Psoas muscle (tissue), 8 donors: ENCODE data around the gene APIP. TPM values are rescaled to one million over a fixed set of nuclear protein-coding genes. Genes with fewer than 3 reads are reported as not detected.
"Not testable (repeated sequence)": the region's sequence is repeated elsewhere in the genome, so short reads cannot be mapped to it uniquely, and the experiment has no call there.

ENCODE experiments used
- ATAC-seq, 4 donors: fragments of 200-7000 bp; cut with Tn5 transposase; one replicate each; pipeline ENCODE4 v1.9.1; 2020; ENCODE audit warnings: moderate library complexity in 3 of 4, mild to moderate bottlenecking in 2 of 4
- DNase-seq, 2 donors: peaks; one replicate each; pipeline ENCODE4 v3.0.0-alpha.2; 2020
- H3K27ac ChIP-seq: fragments of 200-600 bp; one replicate; pipeline ENCODE4 v1.8.0; 2022
- H3K27me3 ChIP-seq, 3 donors: fragments of 200-600 bp in 1 of 3; one replicate each; pipeline versions ENCODE4 v1.6.1 to v1.8.0; 2013 to 2022; ENCODE audit warnings: low read length in 2 of 3, mild to moderate bottlenecking in 2 of 3, moderate library complexity in 1 of 3; ENCODE audit not compliant: insufficient read depth in 3 of 3
- H3K36me3 ChIP-seq, 2 donors: fragments of 200-600 bp in 1 of 2; one replicate each; pipeline versions ENCODE4 v1.6.1 to v1.8.0; 2013 to 2022; ENCODE audit warnings: low read depth in 1 of 2, mild to moderate bottlenecking in 1 of 2, moderate library complexity in 1 of 2; ENCODE audit not compliant: insufficient read depth in 1 of 2
- H3K4me1 ChIP-seq: fragments of 200-600 bp; one replicate; pipeline ENCODE4 v1.8.0; 2022
- H3K4me3 ChIP-seq: fragments of 200-600 bp; one replicate; pipeline ENCODE4 v1.8.0; 2022; ENCODE audit warnings: mild to moderate bottlenecking
- H3K9me3 ChIP-seq: fragments of 200-600 bp; one replicate; pipeline ENCODE4 v1.8.0; 2022
- CTCF ChIP-seq: fragments of 200-600 bp; IDR thresholded peaks from one replicate; pipeline ENCODE4 v1.8.0; 2022; ENCODE audit warnings: antibody characterized with exemption
- WGBS, 3 donors: extraction: QIAGEN DNeasy Blood & Tissue Kit; methylation state at CpG; one replicate each; pipeline versions ENCODE4 v1.1.6 to v1.1.7; 2013; 5-methylcytosine and 5-hydroxymethylcytosine counted together
- intact Hi-C, 2 donors: fragments of 100-400 bp; cut with DNase I; formaldehyde crosslinking; loops; one replicate each; pipeline versions ENCODE4 v1.11.0 to v1.14.2; 2022
- polyA plus RNA-seq, 3 donors: library from polyadenylated mRNA; stranded (reverse); fragments of 200-250 nt; gene quantifications; one replicate each; pipeline ENCODE4 v1.2.3, GENCODE V29; 2013
- total RNA-seq, 4 donors: library from RNA; stranded (reverse); fragmentation: NEBNext Ultra II Directional in 2 of 4; extraction: Animal tissue kit (Norgen Biotek cat#: 25700) in 2 of 4; gene quantifications; one replicate each; pipeline versions ENCODE4 v1.2.1 to v1.2.4, GENCODE V29; 2021 to 2023
- donor health status: healthy with polysubstance abuse.
- donor health status: DM: no; HTN: no; CAD: no; lungs with moderate emphysema.
- donor health status: Bipolar disorder and iron deficiency.
- donor health status: healthy.
- donor health status: DM: yes; HTN: yes; CAD: no.
- donor health status: DM: no; HTN: no; CAD: no.
- donor health status: DM: no; HTN: no; CAD: no.
- donor health status: DM: yes; HTN: yes; CAD: no.

Gene APIP
- total and polyA plus RNA-seq, 7 donors: 24.1 to 47.2 (median 40.9) TPM

- WGBS, 3 donors: 78 to 86% (median 83%) methylated on average over 3 of the region's 3 CpGs
- H3K27ac ChIP-seq: no peak overlapping the region
- H3K27me3 ChIP-seq: no peaks in the 10 kb centered on the region
- peaks cover 8% of the 10 kb centered on the region for H3K9me3 ChIP-seq
- no peak for TF ChIP-seq CTCF
- ATAC-seq (no peak), DNase-seq (no peak)
- peaks cover 52% of the 10 kb centered on the region for H3K4me1 ChIP-seq
- intact Hi-C loops: loop anchor here in 1 of 2 donors (10.0 kb wide), 1 partner anchor 250 kb away; no protein-coding TSS in a partner anchor
- no peaks in the 10 kb centered on the region for H3K36me3 ChIP-seq
- H3K4me3 ChIP-seq: no peak overlapping the region
These were observed 11.7 kb downstream of the APIP start for GRCh38 chr11:34904421-34904955.

DNA sequence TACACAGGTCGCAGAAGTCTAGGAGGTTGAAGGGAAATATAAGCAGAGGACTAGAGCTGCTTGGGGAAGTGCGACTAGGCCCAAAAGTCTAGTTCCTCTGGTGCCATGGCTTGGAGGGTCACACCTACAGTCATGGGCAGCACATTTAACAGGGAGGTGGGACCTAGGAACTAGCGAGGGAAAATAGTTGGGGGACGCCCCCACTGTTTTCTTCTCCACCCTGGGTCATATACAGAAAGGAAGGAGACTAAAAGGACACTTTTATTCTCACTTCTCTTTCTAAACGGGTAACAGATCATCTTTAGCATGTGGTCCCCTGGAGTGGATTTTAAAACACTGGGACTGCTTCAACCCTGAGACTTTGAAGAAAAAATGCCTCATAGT lies 16.6 kb downstream of the APIP start:
- Histone ChIP-seq H3K4me1 (peaks cover 9% of the 10 kb centered on the region), H3K36me3 (no peaks in the 10 kb centered on the region), H3K27me3 (no peaks in the 10 kb centered on the region), H3K27ac (no peak overlapping the region), H3K4me3 (no peak overlapping the region), H3K9me3 (peaks cover 14% of the 10 kb centered on the region)
- no peak for ATAC-seq
- intact Hi-C loops: loop anchor here in 1 of 2 donors (10.0 kb wide), 1 partner anchor 245 kb away; no protein-coding TSS in a partner anchor
- WGBS, 3 donors: 96 to 99% (median 98%) methylated on average over 5 of the region's 5 CpGs
- no peak for DNase-seq
- no peak for TF ChIP-seq CTCF

DNA sequence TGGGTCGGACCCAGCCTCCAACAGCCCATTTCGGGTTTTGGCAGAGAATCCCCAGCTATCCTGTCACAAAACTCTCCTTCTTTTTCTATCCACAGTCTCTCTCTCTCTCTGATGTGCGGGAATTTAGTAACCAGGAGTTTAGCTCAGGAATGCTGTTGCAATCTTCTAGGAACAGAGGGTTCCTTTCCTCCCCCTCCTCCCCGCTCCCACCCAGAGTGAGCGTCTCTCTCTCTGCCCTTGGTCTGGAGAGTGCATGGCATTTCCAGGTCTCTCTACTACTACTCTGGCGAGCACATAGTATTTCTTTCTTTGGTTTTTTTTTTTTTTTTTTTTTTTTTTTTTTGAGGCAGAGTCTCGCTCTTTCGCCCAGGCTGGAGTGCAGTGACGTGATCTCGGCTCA lies 17.7 kb downstream of the APIP start:
- Histone ChIP-seq H3K36me3 (no peaks in the 10 kb centered on the region), H3K4me3 (no peak overlapping the region), H3K4me1 (peaks cover 7% of the 10 kb centered on the region), H3K9me3 (peaks cover 14% of the 10 kb centered on the region), H3K27ac (no peak overlapping the region), H3K27me3 (no peaks in the 10 kb centered on the region)
- ATAC-seq (peak in 3 of 4 donors; percentile 42 to 85 (median 79)), DNase-seq (peak in 1 of 2 donors; percentile 51)
- 75 to 98% (median 92%) methylated on average over 6 to 10 of the region's 10 CpGs for WGBS, 3 donors
- TF ChIP-seq CTCF: no peak
- intact Hi-C loops: no loop called here

DNA sequence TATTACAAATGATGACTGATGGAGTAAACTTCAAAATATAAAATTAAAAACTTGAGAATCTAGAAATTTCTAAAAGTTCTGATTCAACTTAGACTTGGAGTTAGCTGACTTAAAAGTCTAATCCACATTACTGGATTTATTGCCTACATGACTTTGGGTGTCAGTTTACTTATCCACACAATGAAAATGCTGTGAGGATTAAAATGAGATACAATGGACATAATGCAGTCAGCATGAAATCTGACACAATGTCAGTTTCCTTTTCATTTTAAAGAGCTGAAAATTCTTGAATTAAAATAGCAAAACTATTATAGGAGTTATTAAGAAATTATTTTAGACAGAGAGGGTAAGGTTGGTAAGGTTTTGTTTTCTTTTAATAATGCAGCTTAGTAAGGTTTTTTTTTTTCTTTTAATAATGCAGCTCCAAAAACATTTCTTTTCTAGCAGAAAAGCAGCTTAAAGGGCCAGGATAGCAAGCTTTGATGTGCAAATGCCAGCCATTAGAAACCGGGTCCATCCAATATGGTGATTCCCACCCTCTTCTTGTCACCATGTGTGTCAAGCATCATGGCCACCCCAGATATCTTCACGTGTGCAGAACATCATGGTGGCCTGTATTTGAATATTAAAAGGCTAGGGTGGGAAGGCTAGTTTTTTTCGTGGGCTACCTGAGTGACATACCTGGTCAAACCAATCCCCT lies 18.9 kb downstream of the APIP start:
- Histone ChIP-seq H3K27me3 (no peaks in the 10 kb centered on the region), H3K27ac (no peak overlapping the region), H3K9me3 (peaks cover 14% of the 10 kb centered on the region), H3K4me3 (no peak overlapping the region), H3K36me3 (no peaks in the 10 kb centered on the region), H3K4me1 (no peaks in the 10 kb centered on the region)
- TF ChIP-seq CTCF: no peak
- 91 to 96% (median 94%) methylated on average over 3 of the region's 3 CpGs for WGBS, 3 donors
- no peak for ATAC-seq
- DNase-seq: no peak
- intact Hi-C loops: no loop called here

- intact Hi-C loops, H3K4me3 ChIP-seq, H3K36me3 ChIP-seq, DNase-seq, ATAC-seq, H3K27me3 ChIP-seq, H3K27ac ChIP-seq, H3K4me1 ChIP-seq: not testable (repeated sequence)
- H3K9me3 ChIP-seq: peaks cover 14% of the 10 kb centered on the region
- 89 to 97% (median 93%) methylated on average over 3 of the region's 3 CpGs for WGBS, 3 donors
These were observed 20.0 kb downstream of the APIP start for GRCh38 chr11:34896191-34896590.
